Measurements from ENCODE around the gene CDX1. TPM values are rescaled to one million over a fixed set of nuclear protein-coding genes. Genes with fewer than 3 reads are reported as not detected.

Gene CDX1
- total RNA-seq, 1 donor from 2014 or later, result not detected

DNA sequence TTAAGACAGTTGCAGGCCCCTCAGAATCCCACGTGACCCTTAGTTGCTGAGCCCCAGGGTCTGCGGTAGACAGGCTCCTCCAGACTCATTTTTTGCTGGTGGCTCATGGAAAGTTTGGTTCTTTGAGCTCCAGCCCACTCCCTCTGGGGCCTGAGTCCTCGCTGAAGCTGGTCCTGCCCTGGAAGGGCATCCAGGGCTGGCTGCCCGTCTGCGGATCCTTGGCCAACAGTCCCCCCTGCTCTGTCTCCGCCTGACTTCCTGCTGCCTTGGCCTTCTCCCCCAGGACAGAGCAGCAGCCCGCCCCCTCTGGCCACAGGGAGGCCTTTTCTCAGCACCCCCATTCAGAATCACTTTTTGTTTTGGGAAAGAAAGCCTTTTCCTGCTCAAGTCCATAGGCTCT lies 47.7 kb downstream of the CDX1 start:
- Histone ChIP-seq H3K27me3 (ENCODE audit: low read depth) (peaks cover 4% of the 10 kb centered on the region), H3K36me3 (no peaks in the 10 kb centered on the region), H3K4me3 (no peak overlapping the region), H3K27ac (replicated peaks) (peak overlapping the region; percentile 51), H3K9me3 (replicated peaks) (no peaks in the 10 kb centered on the region), H3K4me1 (peaks cover 42% of the 10 kb centered on the region)
- DNase-seq, result peak; percentile 29
- TF ChIP-seq, protein P1, sequence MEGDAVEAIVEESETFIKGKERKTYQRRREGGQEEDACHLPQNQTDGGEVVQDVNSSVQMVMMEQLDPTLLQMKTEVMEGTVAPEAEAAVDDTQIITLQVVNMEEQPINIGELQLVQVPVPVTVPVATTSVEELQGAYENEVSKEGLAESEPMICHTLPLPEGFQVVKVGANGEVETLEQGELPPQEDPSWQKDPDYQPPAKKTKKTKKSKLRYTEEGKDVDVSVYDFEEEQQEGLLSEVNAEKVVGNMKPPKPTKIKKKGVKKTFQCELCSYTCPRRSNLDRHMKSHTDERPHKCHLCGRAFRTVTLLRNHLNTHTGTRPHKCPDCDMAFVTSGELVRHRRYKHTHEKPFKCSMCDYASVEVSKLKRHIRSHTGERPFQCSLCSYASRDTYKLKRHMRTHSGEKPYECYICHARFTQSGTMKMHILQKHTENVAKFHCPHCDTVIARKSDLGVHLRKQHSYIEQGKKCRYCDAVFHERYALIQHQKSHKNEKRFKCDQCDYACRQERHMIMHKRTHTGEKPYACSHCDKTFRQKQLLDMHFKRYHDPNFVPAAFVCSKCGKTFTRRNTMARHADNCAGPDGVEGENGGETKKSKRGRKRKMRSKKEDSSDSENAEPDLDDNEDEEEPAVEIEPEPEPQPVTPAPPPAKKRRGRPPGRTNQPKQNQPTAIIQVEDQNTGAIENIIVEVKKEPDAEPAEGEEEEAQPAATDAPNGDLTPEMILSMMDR (IDR thresholded peaks at IDR 0.05; ENCODE audit: borderline replicate concordance), result peak; percentile 36
- intact Hi-C loops (cut with micrococcal nuclease), result loop anchor here (10.0 kb wide), 1 partner anchor 189 kb away; no protein-coding TSS in a partner anchor

DNA sequence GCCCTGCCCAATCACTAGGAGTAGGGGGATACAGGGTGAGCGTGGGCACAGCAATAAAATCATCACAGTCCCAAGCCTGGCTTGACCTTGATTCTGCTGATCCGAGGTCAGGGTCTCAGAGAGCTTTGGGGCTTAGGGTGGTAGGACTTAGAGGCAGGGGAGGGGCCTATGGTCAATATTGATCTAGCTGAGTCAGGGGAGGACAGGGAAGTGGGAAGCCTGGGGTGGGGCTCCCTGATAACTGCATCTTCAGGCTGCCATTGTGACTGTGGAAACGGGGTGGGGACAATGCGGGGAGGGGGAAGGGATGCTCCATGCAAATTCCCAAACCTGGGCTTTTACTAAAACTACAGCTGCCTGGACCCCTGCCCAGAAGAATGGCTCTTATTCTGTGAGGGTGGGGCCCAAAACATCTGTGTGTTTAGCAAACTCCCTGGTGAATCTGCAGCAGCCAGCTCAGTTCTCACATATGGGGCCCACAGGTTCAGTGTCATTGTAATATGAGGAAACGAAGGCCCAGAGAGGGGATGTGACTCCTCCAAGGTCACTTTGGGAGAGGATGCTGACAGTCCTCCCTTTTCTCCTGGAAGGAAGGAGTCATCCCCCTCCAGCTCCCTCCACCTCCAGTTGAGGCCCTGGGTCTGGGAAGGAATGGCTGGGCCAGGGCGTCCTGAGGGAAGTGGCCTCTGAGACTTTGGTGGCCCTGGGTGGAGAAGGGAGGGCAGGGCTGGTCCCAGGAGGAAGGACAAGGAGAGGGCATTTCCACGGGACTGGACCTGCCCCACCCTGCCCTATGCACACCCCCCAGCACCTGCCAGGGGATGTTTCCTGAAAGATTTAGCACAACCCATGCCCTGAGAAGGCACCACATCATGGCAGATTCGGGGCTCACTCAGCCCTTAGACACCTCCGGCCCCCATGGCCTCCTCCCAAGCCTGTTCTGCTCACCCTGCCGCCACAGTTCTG lies 49.7 kb downstream of the CDX1 start:
- Histone ChIP-seq H3K27me3 (ENCODE audit: low read depth) (peaks cover 4% of the 10 kb centered on the region), H3K27ac (replicated peaks) (no peak overlapping the region), H3K9me3 (replicated peaks) (no peaks in the 10 kb centered on the region), H3K4me3 (no peak overlapping the region), H3K36me3 (no peaks in the 10 kb centered on the region), H3K4me1 (peaks cover 40% of the 10 kb centered on the region)
- DNase-seq, result no peak
- intact Hi-C loops (cut with micrococcal nuclease), result loop anchor here (5.0 to 10.0 kb wide), 2 partner anchors 54 to 191 kb away; no protein-coding TSS in a partner anchor
- TF ChIP-seq, protein P1 (IDR thresholded peaks at IDR 0.05; ENCODE audit: borderline replicate concordance), result no peak

DNA sequence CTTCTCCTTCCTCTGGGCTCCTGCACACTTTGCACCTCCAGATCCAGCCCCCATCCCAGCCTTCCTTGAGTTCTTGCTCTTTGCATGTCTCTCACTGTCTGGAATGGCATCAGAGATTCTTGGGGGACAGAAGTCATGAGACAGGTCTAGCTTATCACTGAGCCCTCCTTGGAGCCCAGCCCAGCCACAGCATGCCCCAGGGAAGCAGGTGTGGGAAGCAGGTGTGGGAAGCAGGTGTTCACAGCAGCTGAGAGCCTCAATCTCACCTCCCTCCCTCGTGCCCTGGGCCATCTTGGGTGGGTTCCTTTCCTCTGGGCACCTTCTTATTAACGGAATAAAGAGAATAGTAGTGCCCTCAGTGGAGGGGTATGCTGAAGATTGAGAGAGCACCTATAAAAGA lies 50.5 kb downstream of the CDX1 start:
- Histone ChIP-seq H3K36me3 (no peaks in the 10 kb centered on the region), H3K4me3 (no peak overlapping the region), H3K9me3 (replicated peaks) (no peaks in the 10 kb centered on the region), H3K27ac (replicated peaks) (no peak overlapping the region), H3K4me1 (peaks cover 34% of the 10 kb centered on the region), H3K27me3 (ENCODE audit: low read depth) (peaks cover 4% of the 10 kb centered on the region)
- intact Hi-C loops (cut with micrococcal nuclease), result loop anchor here (5.0 to 10.0 kb wide), 2 partner anchors 55 to 192 kb away; no protein-coding TSS in a partner anchor
- TF ChIP-seq, protein P1 (IDR thresholded peaks at IDR 0.05; ENCODE audit: borderline replicate concordance), result no peak
- DNase-seq, result no peak

DNA sequence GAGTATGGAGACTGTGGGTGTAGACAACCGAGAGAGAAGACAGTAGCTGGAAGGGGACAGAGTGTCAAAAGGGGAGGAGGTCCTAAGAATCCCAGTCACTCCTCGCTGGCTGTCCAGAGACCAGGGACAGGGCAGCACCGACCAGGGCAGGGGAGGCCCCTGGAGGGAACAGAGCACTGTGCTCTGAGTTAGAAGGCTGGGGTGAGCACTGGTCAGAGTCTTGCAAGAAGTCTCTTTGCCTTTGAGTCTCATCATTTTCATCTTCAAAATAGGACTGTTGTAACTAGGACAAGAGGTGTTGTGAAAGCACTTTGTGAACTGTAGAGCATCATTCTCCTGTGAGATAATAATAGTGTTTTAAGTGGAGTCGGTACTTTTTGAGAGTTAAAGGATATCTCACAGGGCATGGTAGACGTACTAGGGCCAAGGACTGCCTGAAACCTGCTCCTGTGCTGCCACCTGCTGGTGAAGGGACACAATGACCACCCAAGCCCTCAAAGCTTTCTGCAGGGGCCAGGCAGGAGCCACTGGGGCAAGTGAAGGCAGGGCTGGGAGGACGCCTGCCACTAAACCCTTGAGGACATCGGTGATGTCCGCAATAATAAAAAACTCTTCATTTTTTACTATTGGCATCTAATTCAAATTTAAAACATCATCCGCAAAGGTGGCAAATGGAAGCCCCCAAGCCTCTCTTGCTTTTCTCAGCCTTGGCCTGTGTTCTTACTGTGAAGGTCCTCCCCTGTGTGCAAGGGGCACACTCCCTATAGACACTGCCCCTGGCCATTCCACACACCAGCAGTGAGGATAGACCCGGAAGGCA lies 51.5 kb downstream of the CDX1 start:
- Histone ChIP-seq H3K4me1 (peaks cover 34% of the 10 kb centered on the region), H3K36me3 (no peaks in the 10 kb centered on the region), H3K27ac (replicated peaks) (no peak overlapping the region), H3K9me3 (replicated peaks) (no peaks in the 10 kb centered on the region), H3K27me3 (ENCODE audit: low read depth) (peaks cover 4% of the 10 kb centered on the region), H3K4me3 (no peak overlapping the region)
- peak; percentile 82 for DNase-seq
- TF ChIP-seq, protein P1 (IDR thresholded peaks at IDR 0.05; ENCODE audit: borderline replicate concordance), result peak; percentile 94
- intact Hi-C loops (cut with micrococcal nuclease), result loop anchor here (5.0 to 10.0 kb wide), 2 partner anchors 56 to 193 kb away; no protein-coding TSS in a partner anchor

DNA sequence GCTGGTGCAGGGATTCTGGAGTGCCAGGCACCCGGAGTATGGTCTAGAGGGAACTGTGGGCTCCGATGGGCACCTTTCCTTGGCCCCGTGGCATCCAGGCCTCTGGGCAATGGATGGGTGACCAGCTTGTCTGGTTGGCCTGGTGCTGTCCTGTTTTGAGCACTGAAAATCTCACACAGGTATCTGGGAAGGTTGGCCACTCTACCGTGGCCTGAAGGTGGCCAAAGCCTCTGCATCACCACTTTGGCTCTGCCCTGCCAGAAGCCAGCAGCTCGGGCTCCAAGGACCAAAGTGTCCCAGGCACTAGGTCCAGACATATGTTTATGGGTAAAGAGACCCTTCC lies 52.1 kb downstream of the CDX1 start:
- no peaks in the 10 kb centered on the region for H3K36me3 ChIP-seq
- H3K9me3 ChIP-seq (replicated peaks), result no peaks in the 10 kb centered on the region
- DNase-seq, result no peak
- H3K27ac ChIP-seq (replicated peaks), result no peak overlapping the region
- peaks cover 4% of the 10 kb centered on the region for H3K27me3 ChIP-seq (ENCODE audit: low read depth)
- no peak overlapping the region for H3K4me3 ChIP-seq
- intact Hi-C loops (cut with micrococcal nuclease), result loop anchor here (5.0 to 10.0 kb wide), 2 partner anchors 56 to 194 kb away; no protein-coding TSS in a partner anchor
- peaks cover 34% of the 10 kb centered on the region for H3K4me1 ChIP-seq
- TF ChIP-seq, protein P1 (IDR thresholded peaks at IDR 0.05; ENCODE audit: borderline replicate concordance), result no peak
